Astrocyte (in vitro differentiated cells and primary cell): ENCODE measurements around the gene FNDC3B. TPM values are rescaled to one million over a fixed set of nuclear protein-coding genes. Genes with fewer than 3 reads are reported as not detected.

Source experiments
- DNase-seq: peaks from one replicate; pipeline ENCODE4 v3.0.0-alpha.2; 2010; ENCODE audit warnings: low read depth
- FAIRE-seq: peaks from 2 replicates; lab custom pipeline; 2011; peaks lifted over from hg19 to GRCh38; lab: Jason Lieb, UNC
- H2AFZ ChIP-seq: 2 replicates; pipeline ENCODE4 v1.6.0; 2012; ENCODE audit warnings: low read depth, low read length, inconsistent platforms
- H3K27ac ChIP-seq: 2 replicates; pipeline ENCODE4 v1.5.1; 2011; ENCODE audit warnings: low read depth, low read length, inconsistent platforms
- H3K27me3 ChIP-seq: 2 replicates; pipeline ENCODE4 v1.6.0; 2011; ENCODE audit warnings: low read length, inconsistent platforms; ENCODE audit not compliant: insufficient read depth
- H3K36me3 ChIP-seq: 2 replicates; pipeline ENCODE4 v1.5.1; 2011; ENCODE audit warnings: low read length, inconsistent platforms; ENCODE audit not compliant: insufficient read depth
- H3K4me1 ChIP-seq: 2 replicates; pipeline ENCODE4 v1.5.1; 2011; ENCODE audit warnings: low read length, inconsistent platforms; ENCODE audit not compliant: insufficient read depth
- H3K4me2 ChIP-seq: 2 replicates; pipeline ENCODE4 v1.6.0; 2012; ENCODE audit warnings: low read length, inconsistent platforms
- H3K4me3 ChIP-seq: 2 replicates; pipeline ENCODE4 v1.5.1; 2011; ENCODE audit warnings: low read depth, mild to moderate bottlenecking, low read length, inconsistent platforms; ENCODE audit not compliant: insufficient read depth
- H3K79me2 ChIP-seq: 2 replicates; pipeline ENCODE4 v1.6.0; 2012; ENCODE audit warnings: mild to moderate bottlenecking, low read length, inconsistent platforms; ENCODE audit not compliant: insufficient read depth
- H3K9ac ChIP-seq: 2 replicates; pipeline ENCODE4 v1.6.0; 2012; ENCODE audit warnings: mild to moderate bottlenecking, low read length, inconsistent platforms
- H3K9me3 ChIP-seq: 2 replicates; pipeline ENCODE4 v1.5.1; 2012; ENCODE audit warnings: low read depth, mild to moderate bottlenecking, low read length, inconsistent platforms; ENCODE audit not compliant: insufficient read depth
- H4K20me1 ChIP-seq: 2 replicates; pipeline ENCODE4 v1.6.0; 2012; ENCODE audit warnings: low read length, inconsistent platforms; ENCODE audit not compliant: insufficient read depth
- H3K27ac Mint-ChIP-seq: one replicate; pipeline ENCODE4 v1.8.0; 2021; ENCODE audit warnings: mild to moderate bottlenecking, mixed read lengths; ENCODE audit not compliant: unreplicated experiment
- H3K27me3 Mint-ChIP-seq: one replicate; pipeline ENCODE4 v1.8.0; 2021; ENCODE audit warnings: low read depth, mixed read lengths; ENCODE audit not compliant: unreplicated experiment
- H3K36me3 Mint-ChIP-seq: one replicate; pipeline ENCODE4 v1.8.0; 2021; ENCODE audit warnings: low read depth, mixed read lengths; ENCODE audit not compliant: unreplicated experiment
- H3K4me1 Mint-ChIP-seq: one replicate; pipeline ENCODE4 v1.8.0; 2021; ENCODE audit warnings: low read depth, mixed read lengths; ENCODE audit not compliant: unreplicated experiment
- H3K4me3 Mint-ChIP-seq: one replicate; pipeline ENCODE4 v1.8.0; 2021; ENCODE audit warnings: mild to moderate bottlenecking, moderate library complexity, mixed read lengths; ENCODE audit not compliant: unreplicated experiment
- H3K9me3 Mint-ChIP-seq: one replicate; pipeline ENCODE4 v1.8.0; 2021; ENCODE audit warnings: mild to moderate bottlenecking, mixed read lengths; ENCODE audit not compliant: unreplicated experiment
- CTCF ChIP-seq: IDR thresholded peaks from 2 replicates; pipeline ENCODE4 v1.5.1; 2011; ENCODE audit warnings: low read depth, mild to moderate bottlenecking, inconsistent platforms, low read length, moderate library complexity; ENCODE audit not compliant: insufficient read depth
- EZH2 ChIP-seq: IDR thresholded peaks from 2 replicates; pipeline ENCODE4 v1.6.1; 2012; ENCODE audit warnings: mild to moderate bottlenecking, low read length, inconsistent platforms; ENCODE audit not compliant: insufficient read depth
- total RNA-seq: library from RNA; stranded (reverse); gene quantifications from 2 replicates; pipeline ENCODE4 v1.2.1, GENCODE V29; 2021

Gene FNDC3B
- total RNA-seq, 1 donor from 2014 or later: 327 TPM

GRCh38 chr3:172155897-172156585, 116.7 kb downstream of the FNDC3B start:
- peak overlapping the region; percentile 97 for H3K27ac Mint-ChIP-seq
- H3K36me3 Mint-ChIP-seq: peaks cover 17% of the 10 kb centered on the region
- FAIRE-seq (no peak), DNase-seq (no peak)
- peak overlapping the region; percentile 53 for H3K9ac ChIP-seq
- H3K9me3 Mint-ChIP-seq: no peaks in the 10 kb centered on the region
- peaks cover 4% of the 10 kb centered on the region for H3K36me3 ChIP-seq
- H3K27me3 ChIP-seq: no peaks in the 10 kb centered on the region
- peak overlapping the region; percentile 59 for H3K4me2 ChIP-seq
- H3K27ac ChIP-seq: peak overlapping the region; percentile 93
- TF ChIP-seq EZH2 (no peak), CTCF (no peak)
- peaks cover 20% of the 10 kb centered on the region for H4K20me1 ChIP-seq
- H3K79me2 ChIP-seq: peaks cover 90% of the 10 kb centered on the region
- peaks cover 76% of the 10 kb centered on the region for H3K4me1 ChIP-seq
- H2AFZ ChIP-seq: no peak overlapping the region
- H3K9me3 ChIP-seq: no peaks in the 10 kb centered on the region
- H3K4me1 Mint-ChIP-seq: peaks cover 87% of the 10 kb centered on the region
- H3K27me3 Mint-ChIP-seq: no peaks in the 10 kb centered on the region
- H3K4me3 ChIP-seq: no peak overlapping the region
- H3K4me3 Mint-ChIP-seq: peak overlapping the region; percentile 55

GRCh38 chr3:172156586-172156955, 117.2 kb downstream of the FNDC3B start:
- no peak overlapping the region for H3K4me3 Mint-ChIP-seq
- Histone ChIP-seq H3K36me3 (peaks cover 4% of the 10 kb centered on the region), H3K4me1 (peaks cover 73% of the 10 kb centered on the region), H3K9me3 (no peaks in the 10 kb centered on the region), H3K27me3 (no peaks in the 10 kb centered on the region), H3K4me3 (no peak overlapping the region), H3K4me2 (peak overlapping the region; percentile 59), H2AFZ (no peak overlapping the region), H3K27ac (peak overlapping the region; percentile 93), H3K79me2 (peaks cover 90% of the 10 kb centered on the region), H4K20me1 (peaks cover 26% of the 10 kb centered on the region), H3K9ac (peak overlapping the region; percentile 53)
- H3K27ac Mint-ChIP-seq: peak overlapping the region; percentile 97
- peaks cover 87% of the 10 kb centered on the region for H3K4me1 Mint-ChIP-seq
- H3K9me3 Mint-ChIP-seq: no peaks in the 10 kb centered on the region
- no peak for DNase-seq
- no peak for FAIRE-seq
- no peak for TF ChIP-seq CTCF
- TF ChIP-seq EZH2: no peak
- H3K27me3 Mint-ChIP-seq: no peaks in the 10 kb centered on the region
- H3K36me3 Mint-ChIP-seq: peaks cover 17% of the 10 kb centered on the region
